Heart left ventricle (tissue), 16 donors: ENCODE results near the gene TNNT1. TPM values are rescaled to one million over a fixed set of nuclear protein-coding genes. Genes with fewer than 3 reads are reported as not detected.
A peak's percentile ranks its signal among the peaks of the same experiment; 100 is the strongest.

ENCODE experiments used
- ATAC-seq, 4 donors: fragments of 200-7000 bp; cut with Tn5 transposase; one replicate each; pipeline ENCODE4 v1.9.1; 2020 to 2022; ENCODE audit warnings: moderate library complexity in 4 of 4, mild to moderate bottlenecking in 3 of 4, moderate number of reproducible peaks in 1 of 4
- DNase-seq, 5 donors: peaks; one replicate each; pipeline ENCODE4 v3.0.0-alpha.2; 2020
- H3K27ac ChIP-seq, 12 donors: fragments of 200-600 bp; sonication (generic) in 4 of 12; one replicate each; pipeline versions ENCODE4 v1.5.0 to v1.8.0; 2016 to 2022; ENCODE audit warnings: mild to moderate bottlenecking in 2 of 12
- H3K27me3 ChIP-seq, 9 donors: fragments of 200-600 bp; sonication (generic) in 2 of 9; one replicate each; pipeline versions ENCODE4 v1.5.1 to v1.8.0; 2016 to 2022; ENCODE audit warnings: mild to moderate bottlenecking in 3 of 9
- H3K36me3 ChIP-seq, 9 donors: fragments of 200-600 bp; sonication (generic) in 2 of 9; one replicate each; pipeline versions ENCODE4 v1.5.0 to v1.8.0; 2018 to 2022; ENCODE audit warnings: mild to moderate bottlenecking in 2 of 9
- H3K4me1 ChIP-seq, 12 donors: fragments of 200-600 bp; sonication (generic) in 4 of 12; one replicate each; pipeline versions ENCODE4 v1.5.0 to v1.8.0; 2016 to 2022; ENCODE audit warnings: mild to moderate bottlenecking in 3 of 12
- H3K4me3 ChIP-seq, 12 donors: fragments of 200-600 bp; sonication (generic) in 4 of 12; one replicate each; pipeline versions ENCODE4 v1.5.0 to v1.8.0; 2017 to 2022; ENCODE audit warnings: mild to moderate bottlenecking in 9 of 12, moderate library complexity in 4 of 12
- H3K9me3 ChIP-seq, 12 donors: fragments of 200-600 bp; sonication (generic) in 4 of 12; one replicate each; pipeline versions ENCODE4 v1.5.0 to v1.8.0; 2016 to 2022; ENCODE audit warnings: mild to moderate bottlenecking in 1 of 12
- POLR2A ChIP-seq, 2 donors: fragments of 450-650 bp; IDR thresholded peaks; one replicate each; pipeline ENCODE4 v1.6.1; 2017; ENCODE audit warnings: antibody characterized with exemption in 2 of 2, mild to moderate bottlenecking in 2 of 2, moderate library complexity in 2 of 2
- WGBS, 4 donors: extraction: QIAGEN DNeasy Blood & Tissue Kit in 2 of 4; methylation state at CpG; one replicate each; pipeline versions ENCODE4 v1.1.5 to v1.1.7; 2013 to 2018; 5-methylcytosine and 5-hydroxymethylcytosine counted together
- intact Hi-C, 10 donors: fragments of 100-400 bp; cut with DNase I; formaldehyde crosslinking; loops; one replicate each; pipeline versions ENCODE4 v1.11.1 to v1.14.2; 2022
- polyA plus RNA-seq, 2 donors: library from polyadenylated mRNA; stranded (reverse); fragments of 200-250 nt; gene quantifications; one replicate each; pipeline ENCODE4 v1.2.3, GENCODE V29; 2013
- total RNA-seq, 9 donors: library from RNA; depleted of rRNA in 2 of 9; stranded (reverse); fragments of >200 nt in 2 of 9; fragmentation: NEBNext Ultra II Directional in 3 of 9; extraction: Animal tissue kit (Norgen Biotek cat#: 25700) in 3 of 9; gene quantifications; one replicate each; pipeline versions ENCODE4 v1.1.0 to v1.2.4, GENCODE V29; 2016 to 2023
- TF ChIP-seq, protein P1 (sequence below), 12 donors: fragments of 200-600 bp; sonication (generic) in 4 of 12; IDR thresholded peaks; one replicate each; pipeline versions ENCODE4 v1.5.0 to v1.8.0; 2018 to 2022; ENCODE audit warnings: antibody characterized with exemption in 12 of 12, mild to moderate bottlenecking in 5 of 12
- donor health status: ischemic (EF 13 %, LVEDD 7.1; RV severe dilation, severe dysfunction).
- donor health status: healthy with polysubstance abuse.
- donor health status: DM: no; HTN: yes; CAD: no.
- donor health status: DM: no; HTN: no; CAD: no.
- donor health status: ischemic (EF 25% LVEDD 6.9; RV normal size, moderate dysfunction).
- donor health status: ischemic (EF 25% LVEDD 5.7; RV mildly dilated, moderate dysfunction).
- donor health status: healthy.
- donor health status: DM: yes; HTN: yes; CAD: no.
- donor health status: ischemic (EF 35%, LVEDD 5.7; RV mildly dilated, moderate dysfunction).
- donor health status: nonischemic (EF 11% LVEDD 7.7; RV severe dilation, severe dysfunction).
- donor health status: DM: yes; HTN: yes; CAD: no.
- donor health status: PGD.
- donor health status: ischemic (EF 29% LVEDD 5.4; RV normal size, mild dysfunction).
- donor health status: nonischemic (EF 23%, LVEDD 6.1; RV moderate dilation, normal function).

Gene TNNT1
- total and polyA plus RNA-seq, 11 donors, result 18.7 to 264 (median 58.6) TPM

DNA sequence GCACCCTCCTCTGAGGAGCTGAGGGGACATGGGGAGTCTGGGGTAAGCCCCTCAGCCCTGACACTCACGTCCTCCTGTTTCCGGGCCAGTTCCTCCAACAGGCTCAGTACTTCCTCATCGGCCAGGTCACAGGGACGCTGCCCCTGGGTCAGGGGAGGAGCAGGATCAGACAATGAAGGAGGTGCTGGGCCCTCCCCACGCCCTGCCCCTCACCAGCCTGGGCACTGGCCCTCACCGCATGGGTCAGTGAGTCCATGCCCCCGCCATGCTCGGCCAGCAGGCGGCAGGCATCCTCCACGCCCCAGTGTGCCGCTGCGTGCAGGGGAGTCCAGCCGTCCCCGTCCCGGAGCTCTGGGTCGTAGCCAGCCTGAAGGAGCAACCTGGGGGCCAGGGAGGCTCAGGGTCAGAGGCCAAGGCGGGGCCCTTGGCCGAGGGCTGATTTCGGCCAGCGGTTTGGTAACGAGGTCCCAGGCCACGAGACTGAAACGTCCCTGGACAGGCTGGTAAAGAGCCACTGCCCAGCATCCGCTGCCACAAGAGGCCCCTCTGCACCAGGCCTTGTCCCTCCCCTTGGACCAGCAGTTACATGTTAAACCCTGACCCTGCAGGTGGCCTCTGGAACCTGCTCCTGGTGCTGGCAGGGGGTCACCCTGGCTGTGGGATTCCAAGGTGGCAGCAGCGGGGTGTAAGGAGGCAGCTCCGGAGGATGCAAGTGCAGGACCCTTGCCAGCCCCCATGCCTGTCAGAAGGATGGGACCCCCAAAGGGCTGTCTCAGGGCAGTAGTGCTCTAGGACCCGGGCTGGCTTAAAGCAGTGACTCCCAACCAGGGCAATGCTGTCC, 50.1 kb downstream of the TNNT1 start:
- peaks cover 0 to 9% (median 0%) of the 10 kb centered on the region in 12 donors for H3K9me3 ChIP-seq
- no peaks in the 10 kb centered on the region for H3K27me3 ChIP-seq
- peak overlapping the region in 10 of 12 donors; percentile 16 to 79 (median 55) for H3K27ac ChIP-seq
- TF ChIP-seq POLR2A (IDR thresholded peaks at IDR 0.05), result no peak
- TF ChIP-seq, protein P1, sequence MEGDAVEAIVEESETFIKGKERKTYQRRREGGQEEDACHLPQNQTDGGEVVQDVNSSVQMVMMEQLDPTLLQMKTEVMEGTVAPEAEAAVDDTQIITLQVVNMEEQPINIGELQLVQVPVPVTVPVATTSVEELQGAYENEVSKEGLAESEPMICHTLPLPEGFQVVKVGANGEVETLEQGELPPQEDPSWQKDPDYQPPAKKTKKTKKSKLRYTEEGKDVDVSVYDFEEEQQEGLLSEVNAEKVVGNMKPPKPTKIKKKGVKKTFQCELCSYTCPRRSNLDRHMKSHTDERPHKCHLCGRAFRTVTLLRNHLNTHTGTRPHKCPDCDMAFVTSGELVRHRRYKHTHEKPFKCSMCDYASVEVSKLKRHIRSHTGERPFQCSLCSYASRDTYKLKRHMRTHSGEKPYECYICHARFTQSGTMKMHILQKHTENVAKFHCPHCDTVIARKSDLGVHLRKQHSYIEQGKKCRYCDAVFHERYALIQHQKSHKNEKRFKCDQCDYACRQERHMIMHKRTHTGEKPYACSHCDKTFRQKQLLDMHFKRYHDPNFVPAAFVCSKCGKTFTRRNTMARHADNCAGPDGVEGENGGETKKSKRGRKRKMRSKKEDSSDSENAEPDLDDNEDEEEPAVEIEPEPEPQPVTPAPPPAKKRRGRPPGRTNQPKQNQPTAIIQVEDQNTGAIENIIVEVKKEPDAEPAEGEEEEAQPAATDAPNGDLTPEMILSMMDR (IDR thresholded peaks at IDR 0.05), result peak in 2 of 12 donors; percentile 7 to 21
- H3K4me3 ChIP-seq, result no peak overlapping the region
- peak in 2 of 4 donors; percentile 15 to 19 for ATAC-seq
- intact Hi-C loops, result no loop called here
- H3K36me3 ChIP-seq, result peaks cover 6 to 84% (median 73%) of the 10 kb centered on the region in 9 donors
- DNase-seq, result peak in 1 of 5 donors; percentile 62
- whole genome bisulfite sequencing, 4 donors, result 82 to 87% (median 84%) methylated on average over 12 to 27 of the region's 27 CpGs
- peaks cover 0 to 29% (median 20%) of the 10 kb centered on the region in 12 donors for H3K4me1 ChIP-seq

DNA sequence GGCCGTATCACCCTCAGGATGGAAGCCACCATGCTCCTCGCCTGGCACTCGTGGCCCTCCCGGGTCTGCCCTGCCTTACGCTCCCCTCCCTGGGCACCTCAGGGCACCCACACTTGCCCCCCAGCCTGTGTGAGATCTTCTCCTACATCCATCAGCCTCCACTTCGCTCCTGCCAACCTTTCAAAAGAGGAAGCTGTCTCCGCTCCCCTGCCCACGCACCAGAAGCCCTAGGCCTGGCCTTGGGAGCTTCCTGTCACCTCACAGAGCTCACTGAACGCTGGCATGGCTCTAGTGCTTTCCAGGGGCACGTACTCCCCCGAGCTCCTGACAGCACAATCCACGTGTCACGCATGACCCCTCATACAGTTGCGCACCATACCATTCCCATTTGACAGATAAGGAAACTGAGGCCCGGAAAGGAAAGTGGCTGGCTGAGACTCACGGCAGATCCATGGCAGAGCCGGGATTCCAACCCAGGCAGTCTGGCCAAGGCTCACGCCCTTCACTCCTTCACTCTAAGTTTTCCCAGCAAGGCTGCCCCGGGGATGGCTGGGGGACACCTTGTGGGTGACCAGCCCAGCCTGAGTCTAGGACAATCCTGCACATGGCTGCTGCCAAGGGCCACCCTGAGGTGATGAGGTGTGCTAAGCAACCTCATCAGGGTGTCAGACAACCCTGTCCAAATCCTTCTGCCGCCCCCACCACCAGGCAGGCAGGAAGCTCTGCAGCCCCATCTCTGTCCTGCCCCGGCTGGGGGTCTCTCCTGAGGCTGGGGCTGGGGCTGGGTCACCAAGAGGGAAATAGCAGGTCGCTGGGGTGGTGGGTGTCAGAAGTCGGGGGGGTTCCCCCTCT, 50.9 kb downstream of the TNNT1 start:
- ATAC-seq, result no peak

DNA sequence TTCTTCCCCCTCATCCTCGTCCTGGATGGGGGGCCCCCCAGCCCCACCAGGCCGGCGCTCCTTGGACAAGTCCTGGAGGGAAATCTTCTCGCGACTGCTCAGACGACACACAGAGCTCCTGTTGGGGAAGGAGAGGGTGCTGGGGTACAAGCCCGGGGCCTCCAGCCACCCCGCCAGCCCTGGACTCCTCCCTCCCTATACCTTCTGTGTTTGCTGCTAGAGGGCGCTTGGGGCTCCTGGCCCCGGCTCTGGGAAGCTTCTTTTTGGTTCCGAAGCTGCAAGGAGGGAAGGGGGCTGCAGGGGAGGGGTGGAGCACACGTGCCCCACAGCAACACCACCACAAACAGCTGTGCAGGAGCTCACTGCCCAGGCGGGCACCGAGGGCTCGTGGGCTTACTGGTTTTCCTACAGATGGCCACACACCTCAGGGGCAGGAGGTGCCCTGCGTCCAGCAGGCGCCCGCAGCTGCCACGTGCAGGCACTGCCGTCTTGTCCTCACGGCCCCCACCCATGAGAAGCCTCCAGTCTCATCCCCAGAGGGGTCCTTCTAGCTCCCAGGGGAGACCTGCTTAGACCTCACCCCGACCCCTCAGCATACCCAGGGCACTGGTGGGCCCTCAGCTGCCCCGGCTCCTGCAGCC, 52.8 kb downstream of the TNNT1 start:
- peaks cover 0 to 31% (median 20%) of the 10 kb centered on the region in 12 donors for H3K4me1 ChIP-seq
- H3K4me3 ChIP-seq, result no peak overlapping the region
- peaks cover 6 to 75% (median 66%) of the 10 kb centered on the region in 9 donors for H3K36me3 ChIP-seq
- intact Hi-C loops, result no loop called here
- H3K27me3 ChIP-seq, result no peaks in the 10 kb centered on the region
- H3K27ac ChIP-seq, result no peak overlapping the region
- H3K9me3 ChIP-seq, result no peaks in the 10 kb centered on the region
- ATAC-seq (no peak), DNase-seq (no peak)
- TF ChIP-seq, protein P1 (IDR thresholded peaks at IDR 0.05), result no peak
- no peak for TF ChIP-seq POLR2A (IDR thresholded peaks at IDR 0.05)
- WGBS, 4 donors, result 72 to 84% (median 82%) methylated on average over 16 to 23 of the region's 23 CpGs

More for the DNA sequence above, 50.9 kb downstream of the TNNT1 start:
- TF ChIP-seq, protein P1 (IDR thresholded peaks at IDR 0.05), result no peak
- TF ChIP-seq POLR2A (IDR thresholded peaks at IDR 0.05), result no peak
- peaks cover 0 to 29% (median 20%) of the 10 kb centered on the region in 12 donors for H3K4me1 ChIP-seq
- no peak for DNase-seq
- WGBS, 4 donors, result 91 to 93% (median 93%) methylated on average over 20 to 23 of the region's 23 CpGs
- H3K36me3 ChIP-seq, result peaks cover 6 to 76% (median 66%) of the 10 kb centered on the region in 9 donors
- H3K27me3 ChIP-seq, result no peaks in the 10 kb centered on the region
- no peak overlapping the region for H3K4me3 ChIP-seq
- intact Hi-C loops, result no loop called here
- peaks cover 0 to 6% (median 0%) of the 10 kb centered on the region in 12 donors for H3K9me3 ChIP-seq
- peak overlapping the region in 2 of 12 donors; percentile 46 to 64 for H3K27ac ChIP-seq
